HG02610 (cell line): ENCODE measurements around the gene RCAN2.

Experiments
- ATAC-seq: cut with Tn5 transposase; IDR thresholded peaks from one replicate; pipeline ENCODE4 v1.9.1; 2021; ENCODE audit warnings: mild to moderate bottlenecking, moderate library complexity; ENCODE audit not compliant: unreplicated experiment

RCAN2 gene

GRCh38 chr6:46500382-46500781 is 9.1 kb upstream of the RCAN2 start:
- no peak for ATAC-seq

- ATAC-seq = no peak
Measured at GRCh38 chr6:46491628-46492547, 639 bp upstream of the RCAN2 start.

- ATAC-seq = no peak
Measured at GRCh38 chr6:46490425-46491200, 636 bp downstream of the RCAN2 start.

- no peak for ATAC-seq
Measured at GRCh38 chr6:46486181-46486580, 5.1 kb downstream of the RCAN2 start.

GRCh38 chr6:46484081-46484820 is 7.0 kb downstream of the RCAN2 start:
- no peak for ATAC-seq

GRCh38 chr6:46476301-46476700 is 14.9 kb downstream of the RCAN2 start:
- ATAC-seq = no peak

GRCh38 chr6:46473881-46474280 is 17.4 kb downstream of the RCAN2 start:
- ATAC-seq = no peak

- no peak for ATAC-seq
Measured at GRCh38 chr6:46472243-46472642, 19.0 kb downstream of the RCAN2 start.

GRCh38 chr6:46469021-46469420 is 22.2 kb downstream of the RCAN2 start:
- no peak for ATAC-seq

- no peak for ATAC-seq
Measured at GRCh38 chr6:46468403-46469010, 22.7 kb downstream of the RCAN2 start.

- no peak for ATAC-seq
Measured at GRCh38 chr6:46466570-46466969, 24.7 kb downstream of the RCAN2 start.

GRCh38 chr6:46465294-46466165 is 25.7 kb downstream of the RCAN2 start:
- ATAC-seq = no peak

- ATAC-seq = no peak
Measured at GRCh38 chr6:46456297-46456696, 35.0 kb downstream of the RCAN2 start.

GRCh38 chr6:46454691-46455090 is 36.6 kb downstream of the RCAN2 start:
- no peak for ATAC-seq

GRCh38 chr6:46453741-46454316 is 37.4 kb downstream of the RCAN2 start:
- no peak for ATAC-seq

GRCh38 chr6:46453216-46453615 is 38.0 kb downstream of the RCAN2 start:
- ATAC-seq = no peak

- ATAC-seq = no peak
Measured at GRCh38 chr6:46452312-46452917, 38.8 kb downstream of the RCAN2 start.

- no peak for ATAC-seq
Measured at GRCh38 chr6:46451343-46451742, 39.9 kb downstream of the RCAN2 start.

- ATAC-seq = no peak
Measured at GRCh38 chr6:46444772-46445454, 46.3 kb downstream of the RCAN2 start.
